GM18519 (cell line): ENCODE data around the gene VEZT.

ENCODE experiments used
- ATAC-seq: cut with Tn5 transposase; IDR thresholded peaks from one replicate; pipeline ENCODE4 v1.9.1; 2021; ENCODE audit warnings: mild to moderate bottlenecking, moderate library complexity; ENCODE audit not compliant: unreplicated experiment, low FRiP score

The VEZT gene

DNA sequence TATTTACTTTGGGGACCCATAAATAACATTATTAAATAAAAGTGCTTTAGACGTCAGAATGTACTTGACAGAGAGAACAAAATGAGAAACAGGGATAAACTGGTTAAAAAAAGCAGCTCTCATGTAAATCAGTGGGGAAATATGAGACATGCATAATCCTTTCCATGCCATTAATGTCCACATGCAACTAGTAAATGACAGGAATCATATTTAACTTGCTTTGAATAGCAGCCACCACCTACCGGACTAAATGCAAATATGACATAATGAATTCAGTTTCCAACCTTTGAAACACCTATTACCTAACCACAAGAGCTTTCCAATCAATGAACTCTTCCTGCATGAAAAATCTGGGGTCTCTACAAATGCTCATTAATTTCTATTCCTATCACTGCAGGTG lies 20.0 kb upstream of the VEZT start:
- no peak for ATAC-seq

- no peak for ATAC-seq
Measured at GRCh38 chr12:95198914-95199313, 18.7 kb upstream of the VEZT start.

- no peak for ATAC-seq
Measured at GRCh38 chr12:95200128-95200894, 17.3 kb upstream of the VEZT start.

DNA sequence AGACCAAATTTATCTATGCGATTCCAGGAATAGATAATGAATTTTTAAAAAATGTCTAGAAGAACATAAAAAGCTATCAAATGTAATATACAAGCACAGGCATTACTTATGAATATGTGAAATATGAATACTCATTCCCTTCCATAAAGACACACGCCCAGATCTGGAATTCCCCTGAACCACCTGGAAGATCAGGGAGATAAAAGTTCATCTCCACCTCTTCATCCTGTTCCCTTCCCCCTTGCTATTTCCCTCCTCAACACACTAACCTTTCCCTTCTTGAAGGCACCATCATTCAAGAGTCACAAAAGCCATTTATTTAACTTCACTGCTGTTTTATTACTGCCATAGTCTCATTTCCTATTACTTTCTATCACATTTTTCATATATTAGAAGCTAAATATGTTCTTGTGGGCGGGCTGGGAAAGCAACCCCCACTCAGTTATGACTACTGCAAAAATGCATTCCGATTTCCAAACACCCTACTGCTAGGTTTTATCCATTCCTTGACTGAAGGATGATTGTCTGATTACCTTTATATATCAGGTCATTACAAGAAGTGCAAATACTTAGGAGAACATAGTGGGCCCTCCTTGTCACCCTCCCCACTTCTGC lies 16.4 kb upstream of the VEZT start:
- ATAC-seq, result no peak

- ATAC-seq, result no peak
Measured at GRCh38 chr12:95202691-95203486, 14.7 kb upstream of the VEZT start.

DNA sequence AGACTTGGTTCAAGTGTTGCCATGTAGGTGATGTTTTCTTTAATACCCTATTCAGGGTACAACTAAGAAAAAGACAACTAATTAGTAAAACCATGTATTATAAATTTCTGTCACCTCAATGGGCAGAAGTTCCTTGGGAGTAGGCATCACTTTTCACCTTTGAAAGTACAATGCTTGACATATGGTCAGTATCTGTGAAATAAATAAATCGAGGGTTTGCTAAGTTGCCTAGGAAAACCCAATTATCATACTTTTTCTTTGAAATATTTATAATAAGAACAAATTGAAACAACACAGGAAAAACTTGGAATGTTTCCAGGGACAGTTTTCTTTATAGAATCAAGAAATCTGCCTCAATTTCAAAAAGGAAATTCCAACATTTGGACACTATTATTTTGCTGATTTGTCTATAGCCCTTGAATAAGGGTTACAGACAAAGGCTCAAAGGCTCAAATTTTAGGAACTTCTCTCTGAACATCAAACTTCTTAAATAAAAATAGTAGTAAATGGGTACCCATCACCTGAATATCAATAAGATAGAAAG lies 14.0 kb upstream of the VEZT start:
- no peak for ATAC-seq

DNA sequence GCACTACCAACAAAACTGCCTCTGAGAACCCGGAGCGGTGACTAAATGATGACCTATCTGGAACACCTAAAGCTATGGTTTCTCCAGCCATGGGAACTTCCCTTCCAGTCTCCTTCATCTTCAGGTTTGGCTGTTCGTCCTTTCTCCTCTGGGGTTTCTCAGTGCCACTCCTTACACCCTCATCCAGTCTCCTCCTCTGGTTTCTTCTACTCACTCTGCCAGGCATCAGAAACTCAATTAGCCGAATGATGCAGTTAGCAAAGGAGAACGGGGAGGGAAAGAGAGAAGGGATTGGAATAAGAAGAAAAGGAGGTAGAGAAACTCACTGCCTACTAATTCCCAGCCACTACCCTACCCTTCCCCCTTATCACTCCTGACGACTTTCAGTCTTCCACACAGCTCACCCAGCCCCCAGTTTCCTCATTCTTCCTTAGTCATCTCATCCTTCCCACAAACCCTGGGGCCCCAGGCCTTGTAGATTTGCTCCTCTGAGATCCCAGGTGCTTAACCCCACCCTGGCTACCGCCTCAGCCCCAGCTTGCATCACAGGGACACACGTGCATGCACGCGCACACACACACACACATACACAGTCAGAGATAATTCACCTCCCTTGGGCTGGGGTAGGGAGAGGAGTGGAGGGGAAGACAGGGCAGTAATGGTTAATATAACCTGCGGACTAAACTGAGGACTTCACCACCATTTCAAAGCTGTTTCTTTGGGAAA lies 13.3 kb upstream of the VEZT start:
- ATAC-seq, result no peak

GRCh38 chr12:95205016-95205624 lies 12.5 kb upstream of the VEZT start:
- ATAC-seq, result no peak

GRCh38 chr12:95205685-95206084 lies 11.9 kb upstream of the VEZT start:
- ATAC-seq, result no peak

DNA sequence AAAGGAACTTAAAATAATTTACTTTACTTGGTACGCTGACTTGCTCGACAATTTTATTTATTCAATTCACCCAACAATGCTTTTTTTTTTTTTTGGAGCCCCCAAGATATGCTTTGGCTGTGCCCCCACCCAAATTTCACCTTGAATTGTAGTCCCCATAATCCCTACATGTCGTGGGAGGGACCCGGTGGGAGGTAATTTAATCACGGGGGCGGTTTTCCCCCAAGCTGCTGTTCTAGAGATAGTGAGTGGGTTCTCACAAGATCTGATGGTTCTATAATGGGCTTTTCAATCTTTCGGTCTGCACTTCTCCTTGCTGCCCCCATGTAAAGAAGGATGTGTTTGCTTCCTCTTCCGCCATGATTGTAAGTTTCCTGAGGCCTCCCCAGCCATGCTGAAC lies 10.7 kb upstream of the VEZT start:
- ATAC-seq, result no peak

DNA sequence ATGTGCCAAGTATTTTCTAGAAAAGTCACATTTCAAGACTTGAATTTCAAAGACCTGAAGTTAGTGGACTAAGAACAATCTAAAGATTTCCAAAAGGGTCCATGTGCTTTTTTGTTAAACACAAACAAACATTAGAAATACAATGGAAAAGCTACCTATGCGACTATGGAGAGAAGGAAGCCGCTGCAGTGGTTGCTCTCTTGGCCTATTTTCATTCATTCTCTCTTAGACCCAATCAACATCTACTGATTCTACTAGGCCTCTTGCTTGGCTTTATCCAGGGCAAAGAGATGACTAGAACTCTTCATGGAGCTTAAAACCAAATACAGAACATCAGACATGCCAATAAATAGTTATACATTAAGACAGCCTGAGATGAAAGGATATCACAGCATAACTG lies 10.2 kb upstream of the VEZT start:
- ATAC-seq, result no peak

GRCh38 chr12:95208678-95209077 lies 8.9 kb upstream of the VEZT start:
- ATAC-seq, result no peak

GRCh38 chr12:95212586-95212985 lies 5.0 kb upstream of the VEZT start:
- ATAC-seq, result no peak

DNA sequence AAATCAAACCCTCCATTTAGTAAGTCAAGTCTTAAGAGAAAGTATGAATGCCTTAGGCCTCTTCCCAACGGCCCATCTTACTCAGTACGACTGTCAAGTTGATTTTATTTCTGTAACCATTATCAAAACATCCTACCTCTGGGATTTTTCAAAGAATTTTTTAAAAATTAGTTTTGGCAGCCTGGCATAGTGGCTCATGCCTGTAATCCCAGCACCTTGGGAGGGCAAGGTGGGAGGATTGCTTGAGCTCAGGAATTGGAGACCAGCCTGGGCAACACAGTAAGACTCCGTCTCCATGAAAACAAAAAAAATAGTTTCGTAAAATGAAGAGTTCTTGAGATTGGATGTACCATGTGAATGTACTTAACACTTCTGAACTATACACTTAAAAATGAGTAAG lies 4.5 kb upstream of the VEZT start:
- ATAC-seq, result no peak

DNA sequence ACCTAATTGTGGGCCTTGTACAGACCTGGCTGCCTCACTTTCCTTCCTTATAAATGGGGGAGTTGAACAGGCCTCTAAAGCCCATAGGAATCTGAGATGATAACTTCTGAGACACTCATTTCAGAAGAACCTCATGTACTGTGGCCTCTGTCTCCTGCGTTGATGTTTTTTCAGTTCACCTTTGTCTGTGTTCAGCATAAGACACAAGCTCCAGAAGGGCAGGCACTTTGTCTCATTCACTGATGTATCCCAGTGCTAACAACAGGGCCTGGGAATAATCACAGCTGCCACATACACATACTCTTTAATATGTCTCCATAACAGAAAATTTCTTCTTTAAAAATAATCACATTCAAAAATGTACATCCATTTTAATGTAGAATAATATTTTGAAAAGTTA lies 3.7 kb upstream of the VEZT start:
- ATAC-seq, result no peak

DNA sequence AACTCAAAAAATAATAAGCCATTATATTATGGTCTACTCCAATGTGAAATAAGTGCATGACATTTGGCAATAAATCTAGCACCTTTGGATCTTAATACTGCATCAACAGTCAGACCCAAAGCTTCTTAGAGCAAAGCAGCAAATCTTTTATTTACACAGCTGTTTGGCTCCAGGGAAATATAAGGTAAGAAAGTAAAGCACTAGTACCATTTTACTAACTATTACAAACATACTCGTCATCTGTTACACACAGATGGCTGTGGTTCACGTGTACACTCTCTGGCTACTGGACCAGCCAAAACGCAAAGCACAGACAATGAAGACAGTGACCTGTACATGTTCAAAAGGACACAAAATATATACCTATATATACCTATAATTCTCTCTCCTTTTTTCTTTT lies 3.1 kb upstream of the VEZT start:
- no peak for ATAC-seq

DNA sequence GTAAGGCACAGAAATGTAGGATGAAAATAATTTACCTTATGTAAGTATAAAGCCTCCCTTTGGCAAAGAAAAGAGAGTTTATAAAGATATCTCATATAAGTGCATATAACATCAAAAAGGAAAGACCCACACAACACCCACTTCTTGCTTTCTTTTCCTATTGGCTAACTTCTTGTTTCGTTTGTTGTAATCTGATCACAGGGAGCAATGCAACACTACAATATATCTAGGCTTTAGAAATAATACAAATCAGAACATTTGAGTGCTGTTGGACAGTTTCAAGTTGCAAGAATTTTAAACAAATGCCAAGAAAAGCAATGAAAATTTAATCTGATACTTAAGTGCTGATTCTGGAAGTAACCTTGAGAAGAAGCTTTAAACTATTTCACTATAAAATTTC lies 1.7 kb upstream of the VEZT start:
- no peak for ATAC-seq

GRCh38 chr12:95216711-95217376 lies 763 bp upstream of the VEZT start:
- ATAC-seq, result peak; percentile 3
